HepG2 (cell line): ENCODE data around the gene LBX2. TPM values are rescaled to one million over a fixed set of nuclear protein-coding genes. Genes with fewer than 3 reads are reported as not detected.

Source experiments
- AGO2 ChIP-seq: fragments of 200-400 bp; formaldehyde crosslinking; optimal IDR thresholded peaks from 2 replicates; pipeline ENCODE3; 2017; ENCODE audit warnings: mild to moderate bottlenecking, low read depth, low read length, moderate library complexity
- AKAP8 ChIP-seq: sonication (generic); formaldehyde crosslinking; IDR thresholded peaks from 2 replicates; pipeline ENCODE4 v1.5.1; 2020; ENCODE audit warnings: mild to moderate bottlenecking, missing genetic modification reagents
- ATF7 ChIP-seq, 2 experiments: fragments of 450-650 bp in 1 of 2; sonication (generic) in 1 of 2; formaldehyde crosslinking in 1 of 2; IDR thresholded peaks; 2 replicates each; pipeline versions ENCODE4 v1.4.0 to v1.6.1; 2016 to 2020; ENCODE audit warnings: antibody characterized with exemption in 1 of 2, mild to moderate bottlenecking in 1 of 2, missing genetic modification reagents in 1 of 2
- BCL6 ChIP-seq: IDR thresholded peaks from 2 replicates; pipeline ENCODE4 v1.6.1; 2016; ENCODE audit warnings: missing genetic modification reagents, missing compliant biosample characterization
- EZH2 ChIP-seq: conservative IDR thresholded peaks from 2 replicates; pipeline ENCODE4 v1.6.1; 2012; ENCODE audit warnings: mild to moderate bottlenecking, low read depth, low read length, moderate library complexity
- FLYWCH1 ChIP-seq: sonication (generic); formaldehyde crosslinking; IDR thresholded peaks from 2 replicates; pipeline ENCODE4 v1.8.1; 2023; ENCODE audit warnings: mild to moderate bottlenecking, missing genetic modification reagents
- IRF2 ChIP-seq: IDR thresholded peaks from 2 replicates; pipeline ENCODE4 v1.6.1; 2018; ENCODE audit warnings: missing genetic modification reagents, missing compliant biosample characterization
- JUNB ChIP-seq: sonication (generic); formaldehyde crosslinking; IDR thresholded peaks from 2 replicates; pipeline ENCODE4 v1.8.0; 2022; ENCODE audit warnings: missing genetic modification reagents, mild to moderate bottlenecking, borderline replicate concordance
- KDM1A ChIP-seq: IDR thresholded peaks from 2 replicates; pipeline ENCODE4 v1.6.1; 2016; ENCODE audit warnings: missing compliant biosample characterization
- KLF16 ChIP-seq, 2 experiments: sonication (generic) in 1 of 2; formaldehyde crosslinking in 1 of 2; IDR thresholded peaks; 2 replicates each; pipeline versions ENCODE4 v1.6.1 to v1.8.0; 2016 to 2023; ENCODE audit warnings: missing genetic modification reagents in 2 of 2, missing compliant biosample characterization in 1 of 2
- MIXL1 ChIP-seq: IDR thresholded peaks from 2 replicates; pipeline ENCODE4 v1.6.1; 2016
- MLLT10 ChIP-seq: sonication (generic); formaldehyde crosslinking; IDR thresholded peaks from 2 replicates; pipeline ENCODE4 v1.4.0; 2020; ENCODE audit warnings: missing genetic modification reagents
- MTF2 ChIP-seq: sonication (generic); formaldehyde crosslinking; IDR thresholded peaks from 2 replicates; pipeline ENCODE4 v1.5.0; 2020; ENCODE audit warnings: missing genetic modification reagents, borderline replicate concordance
- NR1H2 ChIP-seq: sonication (generic); formaldehyde crosslinking; IDR thresholded peaks from 2 replicates; pipeline ENCODE4 v1.8.1; 2022; ENCODE audit warnings: low read depth, missing genetic modification reagents, borderline replicate concordance
- SAFB2 ChIP-seq: sonication (generic); formaldehyde crosslinking; IDR thresholded peaks from 2 replicates; pipeline ENCODE4 v1.5.1; 2020; ENCODE audit warnings: missing genetic modification reagents, low read depth, mild to moderate bottlenecking, borderline replicate concordance
- SALL1 ChIP-seq: sonication (generic); formaldehyde crosslinking; IDR thresholded peaks from 2 replicates; pipeline ENCODE4 v1.8.0; 2022; ENCODE audit warnings: mild to moderate bottlenecking, missing genetic modification reagents
- SMC3 ChIP-seq: IDR thresholded peaks from 2 replicates; pipeline ENCODE4 v1.6.1; 2011; ENCODE audit warnings: low read length, improper control_type of control experiment
- SMYD3 ChIP-seq: sonication (generic); formaldehyde crosslinking; IDR thresholded peaks from 2 replicates; pipeline ENCODE4 v1.8.1; 2023; ENCODE audit warnings: mild to moderate bottlenecking, missing genetic modification reagents
- SOX6 ChIP-seq, 2 experiments: fragments of 450-650 bp in 1 of 2; sonication (generic) in 1 of 2; formaldehyde crosslinking in 1 of 2; IDR thresholded peaks; 2 replicates each; pipeline versions ENCODE4 v1.4.0 to v1.6.1; 2017 to 2020; ENCODE audit warnings: antibody characterized with exemption in 1 of 2, mild to moderate bottlenecking in 1 of 2, missing genetic modification reagents in 1 of 2
- SRSF1 ChIP-seq: fragments of 200-400 bp; formaldehyde crosslinking; optimal IDR thresholded peaks from 2 replicates; pipeline ENCODE3; 2017; ENCODE audit warnings: mild to moderate bottlenecking, low read depth, low read length, moderate library complexity
- ZFP41 ChIP-seq: sonication (generic); formaldehyde crosslinking; IDR thresholded peaks from 2 replicates; pipeline ENCODE4 v1.4.0; 2020; ENCODE audit warnings: mild to moderate bottlenecking, missing genetic modification reagents, borderline replicate concordance
- ZMAT3 ChIP-seq: sonication (generic); formaldehyde crosslinking; conservative IDR thresholded peaks from 2 replicates; pipeline ENCODE4 v1.7.0; 2021; ENCODE audit warnings: missing genetic modification reagents
- ZNF101 ChIP-seq: sonication (generic); formaldehyde crosslinking; IDR thresholded peaks from 2 replicates; pipeline ENCODE4 v1.4.0; 2020; ENCODE audit warnings: mild to moderate bottlenecking, low read depth, missing genetic modification reagents, borderline replicate concordance
- ZNF235 ChIP-seq: sonication (generic); formaldehyde crosslinking; IDR thresholded peaks from 2 replicates; pipeline ENCODE4 v1.8.1; 2023; ENCODE audit warnings: mild to moderate bottlenecking, missing genetic modification reagents, borderline replicate concordance
- ZNF292 ChIP-seq: sonication (generic); formaldehyde crosslinking; IDR thresholded peaks from 2 replicates; pipeline ENCODE4 v1.8.1; 2022; ENCODE audit warnings: mild to moderate bottlenecking, low read depth, missing genetic modification reagents, borderline replicate concordance
- ZNF329 ChIP-seq: sonication (generic); formaldehyde crosslinking; IDR thresholded peaks from 2 replicates; pipeline ENCODE4 v1.9.0; 2021; ENCODE audit warnings: low read depth, mild to moderate bottlenecking, missing genetic modification reagents
- ZNF550 ChIP-seq: sonication (generic); formaldehyde crosslinking; IDR thresholded peaks from 2 replicates; pipeline ENCODE4 v1.4.0; 2020; ENCODE audit warnings: mild to moderate bottlenecking, missing genetic modification reagents, borderline replicate concordance
- ZNF670 ChIP-seq: sonication (generic); formaldehyde crosslinking; IDR thresholded peaks from 2 replicates; pipeline ENCODE4 v1.8.0; 2022; ENCODE audit warnings: mild to moderate bottlenecking, missing genetic modification reagents, borderline replicate concordance
- ZNF674 ChIP-seq: sonication (generic); formaldehyde crosslinking; IDR thresholded peaks from 2 replicates; pipeline ENCODE4 v1.5.0; 2020; ENCODE audit warnings: low read depth, mild to moderate bottlenecking, missing genetic modification reagents
- polyA plus RNA-seq, 8 experiments: library from polyadenylated mRNA; depleted of rRNA in 3 of 8; stranded (reverse) in 7 of 8; unstranded in 1 of 8; fragments of >200 nt; fragmentation: Illumina TruSeq in 4 of 8; extraction: Trizol in 4 of 8; gene quantifications; 2 replicates each; pipeline versions ENCODE4 v1.2.1 to v1.2.3, GENCODE V29; 2011 to 2016; ENCODE audit warnings: low read depth in 4 of 8, missing spikeins in 1 of 8, mixed read lengths in 1 of 8; ENCODE audit not compliant: insufficient read depth in 1 of 8
- total RNA-seq, 5 experiments: library from RNA; depleted of rRNA; stranded (reverse); fragments of >200 nt; fragmentation: Illumina TruSeq; extraction: Trizol; gene quantifications; 2 replicates each; pipeline ENCODE4 v1.2.3, GENCODE V29; 2016; ENCODE audit warnings: low read depth in 1 of 5
- TF ChIP-seq, protein P1 (sequence below): sonication (generic); formaldehyde crosslinking; IDR thresholded peaks from 2 replicates; pipeline ENCODE4 v1.5.0; 2020; ENCODE audit warnings: missing genetic modification reagents

Gene LBX2
- total and polyA plus RNA-seq, 2 of the 13 experiments (the other 11 are each of a cell fraction or from before 2014, with no cell fraction given) = 6.4 to 8.1 TPM

DNA sequence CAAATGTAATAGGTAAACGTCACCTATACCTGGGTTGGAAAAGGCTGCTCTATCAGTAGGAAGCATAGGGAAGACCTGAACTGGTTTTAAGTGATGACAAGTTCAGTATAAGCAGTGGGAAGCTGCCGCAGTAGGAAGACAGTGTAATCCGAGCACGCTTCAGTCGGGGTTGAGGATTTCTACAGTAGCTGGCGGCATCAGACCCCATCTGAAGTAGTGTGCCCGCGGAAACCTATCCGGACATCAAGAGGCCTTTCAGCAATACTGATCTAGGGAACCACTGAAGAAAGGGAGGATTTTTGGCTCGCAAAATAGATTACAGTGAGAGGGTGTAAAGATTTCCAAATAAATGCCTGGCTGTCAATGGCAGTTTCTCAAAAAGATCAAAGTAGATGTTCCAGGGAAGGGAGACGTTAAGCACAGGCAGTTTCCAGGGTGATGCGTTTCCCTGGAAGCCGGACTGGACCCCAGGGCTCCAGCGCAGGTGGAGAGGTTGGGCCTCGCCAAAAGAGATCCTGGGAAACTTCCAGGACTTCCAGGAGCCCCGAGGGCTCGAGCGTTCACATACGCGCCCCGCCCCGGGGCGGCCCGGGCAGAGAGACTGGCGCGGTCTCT is 49.0 kb upstream of the LBX2 start (continued):
- TF ChIP-seq AKAP8 (CRISPR knock-in tag) (no peak; the same call in 1 of the 2 replicates), ZNF292 (CRISPR knock-in tag) (no peak), KDM1A (CRISPR knock-in tag) (no peak), FLYWCH1 (0 out of 2 replicates have a peak, but pooled peaks have one; percentile 49), NR1H2 (CRISPR knock-in tag) (no peak), SMC3 (no peak), AGO2 (no peak), JUNB (CRISPR knock-in tag) (no peak), ZFP41 (no peak), SOX6 (IDR thresholded peaks at IDR 0.05) (no peak), SOX6 (CRISPR knock-in tag; IDR thresholded peaks at IDR 0.05) (peak; percentile 42; the same call in 1 of the 2 replicates), ZNF329 (0 out of 2 replicates have a peak, but pooled peaks have one; percentile 37), ZNF674 (CRISPR knock-in tag) (no peak), ATF7 (IDR thresholded peaks at IDR 0.05) (no peak), ATF7 (CRISPR knock-in tag; IDR thresholded peaks at IDR 0.05) (no peak), SAFB2 (CRISPR knock-in tag) (no peak), ZMAT3 (CRISPR knock-in tag) (no peak), MTF2 (0 out of 2 replicates have a peak, but pooled peaks have one; percentile 86), ZNF235 (CRISPR knock-in tag) (0 out of 2 replicates have a peak, but pooled peaks have one; percentile 55), SMYD3 (CRISPR knock-in tag) (0 out of 2 replicates have a peak, but pooled peaks have one; percentile 62), KLF16 (CRISPR knock-in tag; IDR thresholded peaks at IDR 0.05) (no peak), ZNF101 (CRISPR knock-in tag) (no peak), MIXL1 (no peak), ZNF550 (CRISPR knock-in tag) (no peak), ZNF670 (CRISPR knock-in tag) (no peak), IRF2 (CRISPR knock-in tag) (no peak), EZH2 (0 out of 2 replicates have a peak, but pooled peaks have one; percentile 31), MLLT10 (CRISPR knock-in tag) (no peak), SALL1 (CRISPR knock-in tag) (no peak), BCL6 (CRISPR knock-in tag) (0 out of 2 replicates have a peak, but pooled peaks have one; percentile 15), SRSF1 (no peak)
- TF ChIP-seq, protein P1, sequence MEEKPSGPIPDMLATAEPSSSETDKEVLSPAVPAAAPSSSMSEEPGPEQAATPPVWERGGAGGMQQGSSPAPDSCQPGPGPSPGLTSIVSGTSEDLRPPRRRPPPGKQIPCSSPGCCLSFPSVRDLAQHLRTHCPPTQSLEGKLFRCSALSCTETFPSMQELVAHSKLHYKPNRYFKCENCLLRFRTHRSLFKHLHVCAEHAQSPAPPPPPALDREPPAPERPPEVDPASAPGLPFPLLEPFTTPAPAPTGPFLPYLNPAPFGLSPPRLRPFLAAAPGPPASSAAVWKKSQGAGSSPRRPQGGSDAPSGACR (CRISPR knock-in tag) = no peak
